Measurements from ENCODE around the gene YWHAQ. TPM values are rescaled to one million over a fixed set of nuclear protein-coding genes. Genes with fewer than 3 reads are reported as not detected.

Gene YWHAQ
- total RNA-seq, 1 donor from 2014 or later = 175 TPM

DNA sequence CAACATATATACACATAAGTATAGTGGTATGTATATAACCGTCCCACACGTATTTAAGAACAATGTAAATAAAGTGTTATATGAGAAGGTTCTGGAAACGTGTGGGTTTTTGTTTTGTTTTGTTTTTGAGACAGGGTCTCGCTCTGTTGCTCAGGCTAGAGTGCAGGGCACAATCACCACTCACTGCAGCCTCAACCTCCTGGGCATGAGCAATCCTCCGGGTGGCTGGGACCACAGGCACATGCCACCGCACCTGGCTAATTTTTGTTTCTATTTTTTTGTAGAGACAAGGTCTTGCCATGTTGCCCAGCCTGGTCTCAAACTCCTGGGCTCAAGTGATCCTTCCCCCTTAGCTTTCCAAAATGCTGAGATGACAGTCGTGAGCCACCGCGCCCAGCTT, 81.4 kb downstream of the YWHAQ start:
- Histone ChIP-seq H3K4me3 (no peak overlapping the region), H3K4me1 (peaks cover 88% of the 10 kb centered on the region), H3K9me3 (no peaks in the 10 kb centered on the region), H3K36me3 (no peaks in the 10 kb centered on the region), H3K27me3 (ENCODE audit: low read depth) (no peaks in the 10 kb centered on the region), H3K27ac (no peak overlapping the region)
- ATAC-seq (no peak), DNase-seq (no peak)
- TF ChIP-seq, protein P1, sequence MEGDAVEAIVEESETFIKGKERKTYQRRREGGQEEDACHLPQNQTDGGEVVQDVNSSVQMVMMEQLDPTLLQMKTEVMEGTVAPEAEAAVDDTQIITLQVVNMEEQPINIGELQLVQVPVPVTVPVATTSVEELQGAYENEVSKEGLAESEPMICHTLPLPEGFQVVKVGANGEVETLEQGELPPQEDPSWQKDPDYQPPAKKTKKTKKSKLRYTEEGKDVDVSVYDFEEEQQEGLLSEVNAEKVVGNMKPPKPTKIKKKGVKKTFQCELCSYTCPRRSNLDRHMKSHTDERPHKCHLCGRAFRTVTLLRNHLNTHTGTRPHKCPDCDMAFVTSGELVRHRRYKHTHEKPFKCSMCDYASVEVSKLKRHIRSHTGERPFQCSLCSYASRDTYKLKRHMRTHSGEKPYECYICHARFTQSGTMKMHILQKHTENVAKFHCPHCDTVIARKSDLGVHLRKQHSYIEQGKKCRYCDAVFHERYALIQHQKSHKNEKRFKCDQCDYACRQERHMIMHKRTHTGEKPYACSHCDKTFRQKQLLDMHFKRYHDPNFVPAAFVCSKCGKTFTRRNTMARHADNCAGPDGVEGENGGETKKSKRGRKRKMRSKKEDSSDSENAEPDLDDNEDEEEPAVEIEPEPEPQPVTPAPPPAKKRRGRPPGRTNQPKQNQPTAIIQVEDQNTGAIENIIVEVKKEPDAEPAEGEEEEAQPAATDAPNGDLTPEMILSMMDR (IDR thresholded peaks at IDR 0.05) = no peak
- intact Hi-C loops (cut with DNase I) = no loop called here

DNA sequence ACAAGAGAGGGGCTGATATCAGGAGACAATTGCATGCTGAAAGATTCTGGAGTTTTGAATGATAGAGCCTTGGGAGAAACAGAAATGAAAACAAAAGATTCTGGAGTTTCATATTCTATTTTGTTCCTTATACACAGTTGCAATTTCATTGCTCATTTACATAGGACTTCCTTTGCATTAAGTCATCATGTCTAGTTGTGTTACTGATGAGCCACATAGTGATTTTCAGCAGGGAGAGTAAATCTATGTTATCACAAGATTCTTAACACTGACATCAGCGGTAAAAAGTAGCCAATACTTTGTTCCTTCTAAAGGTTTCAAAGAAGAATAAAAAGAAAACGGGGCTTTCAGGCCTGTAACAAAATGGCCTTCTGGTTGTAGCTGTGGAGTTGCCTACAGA, 82.3 kb downstream of the YWHAQ start:
- DNase-seq (no peak), ATAC-seq (peak in 1 of 2 donors; percentile 28)
- Histone ChIP-seq H3K4me1 (peaks cover 87% of the 10 kb centered on the region), H3K27ac (peak overlapping the region; percentile 12), H3K4me3 (no peak overlapping the region), H3K9me3 (no peaks in the 10 kb centered on the region), H3K36me3 (no peaks in the 10 kb centered on the region), H3K27me3 (ENCODE audit: low read depth) (no peaks in the 10 kb centered on the region)
- TF ChIP-seq, protein P1 (IDR thresholded peaks at IDR 0.05) = no peak
- intact Hi-C loops (cut with DNase I) = no loop called here

- Histone ChIP-seq H3K4me3 (no peak overlapping the region), H3K36me3 (no peaks in the 10 kb centered on the region), H3K9me3 (no peaks in the 10 kb centered on the region), H3K27me3 (ENCODE audit: low read depth) (no peaks in the 10 kb centered on the region), H3K27ac (peak overlapping the region; percentile 12), H3K4me1 (peaks cover 83% of the 10 kb centered on the region)
- DNase-seq (no peak), ATAC-seq (no peak)
- TF ChIP-seq, protein P1 (IDR thresholded peaks at IDR 0.05) = no peak
- intact Hi-C loops (cut with DNase I) = no loop called here
Measured at GRCh38 chr2:9547262-9547991, 83.4 kb downstream of the YWHAQ start.

GRCh38 chr2:9545502-9545901, 85.3 kb downstream of the YWHAQ start:
- peaks cover 73% of the 10 kb centered on the region for H3K4me1 ChIP-seq
- intact Hi-C loops (cut with DNase I) = no loop called here

DNA sequence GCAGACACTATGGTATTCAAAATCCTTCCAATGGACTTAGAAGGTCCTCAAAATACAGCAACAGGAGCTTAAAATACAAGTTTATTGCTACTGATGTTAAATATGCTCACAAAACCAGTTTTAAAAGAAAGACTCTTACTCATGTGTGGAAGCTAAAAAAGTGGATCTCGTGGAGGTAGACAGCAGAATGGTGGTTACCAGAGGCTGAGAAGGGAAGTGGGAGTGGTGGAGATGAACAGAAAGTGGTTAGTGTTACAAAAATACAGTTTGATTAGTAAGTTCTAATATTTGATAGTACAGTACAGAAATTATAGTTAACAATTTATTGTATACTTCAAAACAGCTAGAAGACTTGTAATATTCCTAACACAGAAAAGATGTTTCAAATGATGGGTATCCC, 87.2 kb downstream of the YWHAQ start:
- Histone ChIP-seq H3K27ac (no peak overlapping the region), H3K9me3 (no peaks in the 10 kb centered on the region), H3K27me3 (ENCODE audit: low read depth) (no peaks in the 10 kb centered on the region), H3K4me1 (peaks cover 69% of the 10 kb centered on the region), H3K4me3 (no peak overlapping the region), H3K36me3 (peaks cover 19% of the 10 kb centered on the region)
- no peak for ATAC-seq
- no peak for DNase-seq
- intact Hi-C loops (cut with DNase I) = no loop called here
- TF ChIP-seq, protein P1 (IDR thresholded peaks at IDR 0.05) = no peak

More at GRCh38 chr2:9545502-9545901, 85.3 kb downstream of the YWHAQ start:
- Histone ChIP-seq H3K27me3 (ENCODE audit: low read depth) (no peaks in the 10 kb centered on the region), H3K27ac (no peak overlapping the region), H3K4me3 (no peak overlapping the region), H3K36me3 (peaks cover 17% of the 10 kb centered on the region), H3K9me3 (no peaks in the 10 kb centered on the region)
- TF ChIP-seq, protein P1 (IDR thresholded peaks at IDR 0.05) = no peak
- ATAC-seq = no peak
- no peak for DNase-seq
